Measurements from ENCODE around the gene ALDH8A1. TPM values are rescaled to one million over a fixed set of nuclear protein-coding genes. Genes with fewer than 3 reads are reported as not detected.

Gene ALDH8A1
- total RNA-seq, 2 donors from 2014 or later: 0.42 to 5.8 TPM

DNA sequence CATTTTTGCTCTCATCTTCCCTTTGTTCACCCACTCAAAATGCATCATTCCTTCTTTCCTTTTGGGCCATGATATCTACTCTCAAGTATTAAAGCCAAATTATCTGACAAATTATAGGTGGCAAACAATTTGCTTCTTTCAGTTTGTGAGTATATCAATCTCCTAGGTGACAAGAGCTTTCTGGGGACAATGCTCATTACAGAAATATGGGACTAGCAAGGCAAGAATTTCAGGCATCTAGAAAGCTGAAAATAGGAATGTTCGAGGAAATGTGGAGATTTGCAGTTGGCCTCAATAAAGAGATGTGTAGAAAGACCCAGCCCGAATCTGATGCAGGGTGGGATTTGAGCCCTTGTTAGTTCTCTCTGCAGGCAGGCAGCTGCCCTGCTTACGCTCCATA, 71.8 kb downstream of the ALDH8A1 start:
- no peaks in the 10 kb centered on the region for H3K36me3 ChIP-seq
- ATAC-seq (ENCODE audit: insufficient number of reproducible peaks, low FRiP score, low read depth) (no peak), DNase-seq (ENCODE audit: low spot score) (no peak)
- no peaks in the 10 kb centered on the region for H3K27me3 ChIP-seq (replicated peaks; ENCODE audit: insufficient read depth)
- no peaks in the 10 kb centered on the region for H3K9me3 ChIP-seq
- no peak overlapping the region for H3K27ac ChIP-seq
- TF ChIP-seq, protein P1, sequence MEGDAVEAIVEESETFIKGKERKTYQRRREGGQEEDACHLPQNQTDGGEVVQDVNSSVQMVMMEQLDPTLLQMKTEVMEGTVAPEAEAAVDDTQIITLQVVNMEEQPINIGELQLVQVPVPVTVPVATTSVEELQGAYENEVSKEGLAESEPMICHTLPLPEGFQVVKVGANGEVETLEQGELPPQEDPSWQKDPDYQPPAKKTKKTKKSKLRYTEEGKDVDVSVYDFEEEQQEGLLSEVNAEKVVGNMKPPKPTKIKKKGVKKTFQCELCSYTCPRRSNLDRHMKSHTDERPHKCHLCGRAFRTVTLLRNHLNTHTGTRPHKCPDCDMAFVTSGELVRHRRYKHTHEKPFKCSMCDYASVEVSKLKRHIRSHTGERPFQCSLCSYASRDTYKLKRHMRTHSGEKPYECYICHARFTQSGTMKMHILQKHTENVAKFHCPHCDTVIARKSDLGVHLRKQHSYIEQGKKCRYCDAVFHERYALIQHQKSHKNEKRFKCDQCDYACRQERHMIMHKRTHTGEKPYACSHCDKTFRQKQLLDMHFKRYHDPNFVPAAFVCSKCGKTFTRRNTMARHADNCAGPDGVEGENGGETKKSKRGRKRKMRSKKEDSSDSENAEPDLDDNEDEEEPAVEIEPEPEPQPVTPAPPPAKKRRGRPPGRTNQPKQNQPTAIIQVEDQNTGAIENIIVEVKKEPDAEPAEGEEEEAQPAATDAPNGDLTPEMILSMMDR (IDR thresholded peaks at IDR 0.05): no peak
- H3K4me3 ChIP-seq: no peak overlapping the region
- H3K4me1 ChIP-seq (ENCODE audit: control insufficient read depth in 1 of 2, low read depth in 2 of 2): no peaks in the 10 kb centered on the region

DNA sequence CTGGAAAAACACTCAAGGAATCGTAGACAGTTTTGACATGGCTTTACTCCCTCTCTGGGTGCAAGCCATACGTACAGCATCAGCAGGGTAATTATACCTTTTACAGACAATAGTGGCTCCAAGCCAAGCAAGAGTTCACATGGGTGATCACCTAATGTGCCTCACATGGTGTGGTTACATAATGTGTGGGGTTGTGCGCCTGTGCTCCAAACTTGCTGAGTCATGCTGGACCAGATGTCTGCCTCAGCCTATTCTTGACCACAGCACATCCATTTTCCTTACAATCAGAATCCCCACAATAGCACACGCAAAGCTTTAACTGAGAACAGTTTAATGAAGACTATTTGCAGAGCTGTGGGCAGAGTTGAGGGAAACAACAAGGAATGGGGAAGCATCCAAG, 74.5 kb downstream of the ALDH8A1 start:
- DNase-seq (ENCODE audit: low spot score) (no peak), ATAC-seq (ENCODE audit: insufficient number of reproducible peaks, low FRiP score, low read depth) (no peak)
- H3K4me3 ChIP-seq: no peak overlapping the region
- H3K4me1 ChIP-seq (ENCODE audit: control insufficient read depth in 1 of 2, low read depth in 2 of 2): no peaks in the 10 kb centered on the region
- TF ChIP-seq, protein P1 (IDR thresholded peaks at IDR 0.05): no peak
- no peaks in the 10 kb centered on the region for H3K27me3 ChIP-seq (replicated peaks; ENCODE audit: insufficient read depth)
- H3K27ac ChIP-seq: no peak overlapping the region
- H3K9me3 ChIP-seq: no peaks in the 10 kb centered on the region
- no peaks in the 10 kb centered on the region for H3K36me3 ChIP-seq

DNA sequence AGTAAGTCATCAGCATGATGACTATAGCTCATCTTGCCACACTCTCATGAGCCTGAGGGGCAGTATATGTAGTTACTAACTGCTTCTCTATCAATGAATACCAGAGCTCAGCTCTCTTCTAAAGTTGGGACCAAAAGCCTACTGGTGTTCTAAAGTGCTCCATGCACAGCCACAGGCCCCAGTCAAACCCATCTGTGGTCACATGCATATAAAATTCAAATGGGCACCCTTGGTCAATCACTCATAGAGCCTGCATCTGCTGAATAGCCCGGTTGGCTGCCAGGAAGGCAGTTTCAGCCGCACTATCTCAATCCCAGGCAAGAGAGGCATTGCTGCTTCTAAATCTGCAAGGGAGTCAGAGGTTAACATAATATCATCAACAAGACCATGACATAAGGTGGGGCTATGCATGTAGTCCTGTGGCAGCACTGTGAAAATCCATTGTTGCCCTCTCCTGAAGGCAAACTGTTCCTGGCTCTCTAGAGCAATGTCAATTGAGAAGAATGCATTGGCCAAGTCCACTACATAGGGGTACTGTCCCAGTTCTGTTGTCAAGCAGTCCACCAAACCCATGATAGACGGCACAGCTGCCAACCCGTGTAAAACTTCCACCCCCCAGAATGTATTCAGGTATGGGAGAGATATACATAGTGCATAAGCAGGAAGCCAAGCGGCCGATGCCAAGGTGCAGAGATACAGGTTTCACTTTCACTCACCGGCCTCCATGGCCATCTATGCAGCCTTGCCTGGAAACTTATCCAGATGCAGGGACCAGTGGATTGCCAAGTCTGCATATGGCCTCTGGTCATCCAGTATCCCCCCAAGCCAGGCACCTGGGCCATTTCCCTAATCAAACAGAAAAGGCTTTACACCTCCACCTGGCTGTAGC, 76.2 kb downstream of the ALDH8A1 start:
- Histone ChIP-seq H3K9me3 (no peaks in the 10 kb centered on the region), H3K36me3 (no peaks in the 10 kb centered on the region), H3K27me3 (replicated peaks; ENCODE audit: insufficient read depth) (no peaks in the 10 kb centered on the region), H3K4me1 (ENCODE audit: control insufficient read depth in 1 of 2, low read depth in 2 of 2) (no peaks in the 10 kb centered on the region), H3K4me3 (no peak overlapping the region), H3K27ac (no peak overlapping the region)
- ATAC-seq (ENCODE audit: insufficient number of reproducible peaks, low FRiP score, low read depth) (no peak), DNase-seq (ENCODE audit: low spot score) (no peak)
- TF ChIP-seq, protein P1 (IDR thresholded peaks at IDR 0.05): no peak

DNA sequence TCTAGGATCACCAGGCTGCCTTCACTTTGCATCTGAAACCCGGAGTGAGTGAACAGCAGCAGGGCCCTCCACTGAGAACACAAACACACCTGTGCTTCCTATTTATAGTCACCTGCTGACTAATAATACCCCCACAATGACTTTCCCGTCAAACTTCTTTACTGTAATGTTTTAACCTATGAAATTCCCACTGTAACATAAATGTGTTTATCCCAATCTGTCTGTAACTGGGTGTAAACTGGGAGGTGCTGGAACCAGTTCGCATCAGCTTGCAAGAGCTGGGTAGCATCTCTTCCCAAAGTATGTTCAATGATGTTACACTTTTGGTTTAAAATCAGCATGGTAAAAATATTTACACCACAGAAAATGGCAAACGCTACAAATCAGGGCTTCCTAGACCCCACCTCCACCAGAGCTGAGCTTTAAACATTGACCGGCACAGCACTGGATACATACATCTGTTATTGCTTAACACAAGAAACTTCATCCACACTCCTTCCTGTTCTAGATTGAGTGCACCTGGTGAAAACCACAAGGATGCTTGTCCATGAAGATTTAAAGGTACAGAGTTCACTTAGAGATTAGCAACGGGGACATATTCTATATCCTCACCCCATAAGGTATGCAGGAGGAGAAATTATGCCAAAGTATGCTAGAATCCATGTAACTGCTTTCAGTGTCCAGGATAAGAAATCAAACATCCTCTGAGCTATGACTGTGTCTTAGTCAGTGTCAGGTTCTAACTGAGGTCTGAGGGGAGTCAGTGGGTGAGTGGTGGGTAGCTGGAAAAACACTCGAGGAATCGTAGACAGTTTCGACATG, 79.0 kb downstream of the ALDH8A1 start:
- no peak for ATAC-seq (ENCODE audit: insufficient number of reproducible peaks, low FRiP score, low read depth)
- TF ChIP-seq, protein P1 (IDR thresholded peaks at IDR 0.05): no peak
- no peaks in the 10 kb centered on the region for H3K9me3 ChIP-seq

GRCh38 chr6:134868812-134869211, 81.1 kb downstream of the ALDH8A1 start:
- ATAC-seq (ENCODE audit: insufficient number of reproducible peaks, low FRiP score, low read depth) (no peak), DNase-seq (ENCODE audit: low spot score) (no peak)
- H3K9me3 ChIP-seq: no peaks in the 10 kb centered on the region
- no peaks in the 10 kb centered on the region for H3K27me3 ChIP-seq (replicated peaks; ENCODE audit: insufficient read depth)
- no peak overlapping the region for H3K27ac ChIP-seq
- H3K4me1 ChIP-seq (ENCODE audit: control insufficient read depth in 1 of 2, low read depth in 2 of 2): no peaks in the 10 kb centered on the region
- H3K4me3 ChIP-seq: no peak overlapping the region
- TF ChIP-seq, protein P1 (IDR thresholded peaks at IDR 0.05): no peak
- H3K36me3 ChIP-seq: no peaks in the 10 kb centered on the region

More for the DNA sequence above, 79.0 kb downstream of the ALDH8A1 start:
- DNase-seq (ENCODE audit: low spot score): no peak
- H3K4me3 ChIP-seq: no peak overlapping the region
- no peak overlapping the region for H3K27ac ChIP-seq
- H3K36me3 ChIP-seq: no peaks in the 10 kb centered on the region
- H3K4me1 ChIP-seq (ENCODE audit: control insufficient read depth in 1 of 2, low read depth in 2 of 2): no peaks in the 10 kb centered on the region
- H3K27me3 ChIP-seq (replicated peaks; ENCODE audit: insufficient read depth): no peaks in the 10 kb centered on the region
